GM21390 (cell line): Measurements from ENCODE around the gene JUP.

Experiments used
- ATAC-seq: cut with Tn5 transposase; IDR thresholded peaks from one replicate; pipeline ENCODE4 v1.9.1; 2021; ENCODE audit not compliant: unreplicated experiment

JUP gene

GRCh38 chr17:41760878-41761277 is 25.6 kb downstream of the JUP start:
- ATAC-seq: no peak

GRCh38 chr17:41758601-41759000 is 27.9 kb downstream of the JUP start:
- ATAC-seq: no peak

GRCh38 chr17:41754066-41754465 is 32.4 kb downstream of the JUP start:
- no peak for ATAC-seq

GRCh38 chr17:41751288-41751687 is 35.2 kb downstream of the JUP start:
- no peak for ATAC-seq

- no peak for ATAC-seq
These were observed 35.6 kb downstream of the JUP start for GRCh38 chr17:41750862-41751261.

GRCh38 chr17:41748275-41748674 is 38.2 kb downstream of the JUP start:
- no peak for ATAC-seq

GRCh38 chr17:41741709-41742108 is 44.8 kb downstream of the JUP start:
- ATAC-seq: no peak

- ATAC-seq: no peak
These were observed 46.0 kb downstream of the JUP start for GRCh38 chr17:41740506-41740905.

GRCh38 chr17:41739661-41740352 is 46.7 kb downstream of the JUP start:
- no peak for ATAC-seq

- no peak for ATAC-seq
These were observed 47.8 kb downstream of the JUP start for GRCh38 chr17:41738801-41739112.

GRCh38 chr17:41738077-41738800 is 48.3 kb downstream of the JUP start:
- no peak for ATAC-seq

- ATAC-seq: no peak
These were observed 48.9 kb downstream of the JUP start for GRCh38 chr17:41737680-41738023.

GRCh38 chr17:41736983-41737679 is 49.4 kb downstream of the JUP start:
- no peak for ATAC-seq

- no peak for ATAC-seq
These were observed 50.8 kb downstream of the JUP start for GRCh38 chr17:41735744-41736143.

- ATAC-seq: no peak
These were observed 51.6 kb downstream of the JUP start for GRCh38 chr17:41734949-41735313.

- no peak for ATAC-seq
These were observed 52.2 kb downstream of the JUP start, which contains the start of gene HAP1 for GRCh38 chr17:41734139-41734948. Gene HAP1, minus strand, starts transcription at chr17:41734643. Its CDS starts 9 bp downstream, at chr17:41734634.

- no peak for ATAC-seq
These were observed 53.0 kb downstream of the JUP start for GRCh38 chr17:41733348-41734138.

- no peak for ATAC-seq
These were observed 54.7 kb downstream of the JUP start for GRCh38 chr17:41731836-41732235.

GRCh38 chr17:41730479-41730878 is 56.0 kb downstream of the JUP start:
- ATAC-seq: no peak

- no peak for ATAC-seq
These were observed 58.5 kb downstream of the JUP start for GRCh38 chr17:41728056-41728455.

- ATAC-seq: no peak
These were observed 61.4 kb downstream of the JUP start for GRCh38 chr17:41725134-41725533.
